ENCODE measurements around the gene KDM8. TPM values are rescaled to one million over a fixed set of nuclear protein-coding genes. Genes with fewer than 3 reads are reported as not detected.

Gene KDM8
- total and polyA plus RNA-seq, 2 donors (not counting 3 experiments of a cell fraction or from before 2014, with no cell fraction given), result 5.1 to 8.4 TPM

- no peak for TF ChIP-seq MAX (IDR thresholded peaks at IDR 0.05; ENCODE audit: insufficient read depth, insufficient read length)
- no peak for TF ChIP-seq MYC (IDR thresholded peaks at IDR 0.05; ENCODE audit: low read depth, low read length)
- no peak for TF ChIP-seq JUN (IDR thresholded peaks at IDR 0.05; ENCODE audit: borderline replicate concordance, insufficient read depth, insufficient read length, low read depth)
- no peak for TF ChIP-seq POLR2A (IDR thresholded peaks at IDR 0.05; ENCODE audit: low read depth, low read length)
- TF ChIP-seq CTCF (IDR thresholded peaks at IDR 0.05; ENCODE audit: extremely low read depth in 1 of 2, insufficient read depth in 1 of 2, low read depth in 1 of 2, low read length in 2 of 2), result no peak
- TF ChIP-seq EZH2 (IDR thresholded peaks at IDR 0.05; ENCODE audit: borderline replicate concordance, low read depth, low read length, severe bottlenecking), result no peak
- TF ChIP-seq GATA2 (IDR thresholded peaks at IDR 0.05; ENCODE audit: insufficient read depth, insufficient read length, low read depth, low read length), result no peak
- no peak for TF ChIP-seq FOS (IDR thresholded peaks at IDR 0.05; ENCODE audit: borderline replicate concordance, insufficient read depth, low read length)
- TF ChIP-seq POLR2AphosphoS5 (IDR thresholded peaks at IDR 0.05; ENCODE audit: insufficient read depth, low read depth, low read length), result no peak
- Histone ChIP-seq H3K27me3 (ENCODE audit: control insufficient read depth in 2 of 2, insufficient read depth in 2 of 2, low read length in 2 of 2) (no peaks in the 10 kb centered on the region), H3K79me2 (ENCODE audit: control insufficient read depth, insufficient read depth, low read length) (no peaks in the 10 kb centered on the region), H3K36me3 (ENCODE audit: control insufficient read depth in 2 of 2, extremely low read depth in 1 of 2, insufficient read depth in 2 of 2, low read length in 2 of 2) (no peaks in the 10 kb centered on the region), H3K9me3 (replicated peaks; ENCODE audit: control insufficient read depth, insufficient read depth, low read length) (no peaks in the 10 kb centered on the region), H3K9ac (replicated peaks; ENCODE audit: extremely low read depth, insufficient read depth, low read length) (no peak overlapping the region), H3K4me3 (replicated peaks in 1 of 3; ENCODE audit: insufficient read depth in 1 of 3, low read depth in 1 of 3, low read length in 3 of 3) (no peak overlapping the region), H3K27ac (ENCODE audit: insufficient read depth, low read depth, low read length) (no peak overlapping the region), H3K4me1 (ENCODE audit: control insufficient read depth, extremely low read depth, insufficient read depth, low read length) (peaks cover 8% of the 10 kb centered on the region), H4K20me1 (replicated peaks; ENCODE audit: control insufficient read depth, extremely low read depth, insufficient read depth, low read length) (no peaks in the 10 kb centered on the region), H3K4me2 (ENCODE audit: insufficient read depth, low read length) (no peak overlapping the region), H3K9me1 (replicated peaks; ENCODE audit: control insufficient read depth, extremely low read depth, insufficient read depth, low read length) (no peaks in the 10 kb centered on the region), H2AFZ (ENCODE audit: low read depth, low read length) (no peak overlapping the region)
- intact Hi-C loops (cut with micrococcal nuclease) (loop anchor here (2.0 kb wide), 2 partner anchors 17 to 45 kb away; no protein-coding TSS in a partner anchor), dilution Hi-C loops (cut with MboI; ENCODE audit: extremely low pct_ligation_motif_present, low sequenced_read_pairs) (no loop called here)
- BruUV-seq (replicated peaks), result no TSS peak
- ChIA-PET CTCF (interaction anchor here (1.5 kb wide), 1 partner anchor 36 kb away, joined by 3 read pairs; no protein-coding TSS in a partner anchor), POLR2A (no interaction called here)
- no peak for FAIRE-seq
- DNase-seq (ENCODE audit: low read depth, low spot score), result no peak
Measured at GRCh38 chr16:27269300-27270150, 66.2 kb downstream of the KDM8 start.
